22Rv1 (cell line): ENCODE results near the gene PTPN3.

Source experiments
- CTCF ChIP-seq: fragments of 450-650 bp; IDR thresholded peaks from 2 replicates; pipeline ENCODE4 v1.5.1; 2017; ENCODE audit warnings: mild to moderate bottlenecking
- ZFX ChIP-seq: fragments of 450-650 bp; IDR thresholded peaks from 2 replicates; pipeline ENCODE4 v1.6.1; 2017; ENCODE audit warnings: antibody characterized with exemption, borderline replicate concordance

GRCh38 chr9:109474170-109474569 is 23.9 kb downstream of the PTPN3 start:
- TF ChIP-seq CTCF (no peak), ZFX (no peak)
